Left colon (tissue), 2 donors: ENCODE results near the gene SEH1L. TPM values are rescaled to one million over a fixed set of nuclear protein-coding genes. Genes with fewer than 3 reads are reported as not detected.
"Not testable (repeated sequence)": the region's sequence is repeated elsewhere in the genome, so short reads cannot be mapped to it uniquely, and the experiment has no call there.

Source experiments
- ATAC-seq: fragments of 200-7000 bp; cut with Tn5 transposase; one replicate; pipeline ENCODE4 v1.9.1; 2020; ENCODE audit warnings: mild to moderate bottlenecking, moderate library complexity
- DNase-seq, 2 donors: peaks; one replicate each; pipeline ENCODE4 v3.0.0-alpha.2; 2020
- intact Hi-C, 2 donors: fragments of 100-400 bp; cut with DNase I in 1 of 2; cut with micrococcal nuclease in 1 of 2; formaldehyde crosslinking; loops; one replicate each; pipeline versions ENCODE4 v1.11.2 to v1.14.0; 2022; cut with DNase I, micrococcal nuclease
- total RNA-seq, 2 donors: library from RNA; stranded (reverse); fragmentation: NEBNext Ultra II Directional; extraction: Animal tissue kit (Norgen Biotek cat#: 25700); gene quantifications; one replicate each; pipeline ENCODE4 v1.2.1, GENCODE V29; 2021
- donor health status: DM: no; HTN: no; CAD: no.
- donor health status: DM: yes; HTN: yes; CAD: no.

SEH1L gene
- total RNA-seq, 2 donors from 2014 or later: 31.3 to 44.1 TPM

GRCh38 chr18:12990123-12990475 lies 42.3 kb downstream of the SEH1L start:
- DNase-seq (no peak), ATAC-seq (no peak)
- intact Hi-C loops: no loop called here

GRCh38 chr18:12990641-12990966 lies 42.8 kb downstream of the SEH1L start:
- peak; percentile 3 for ATAC-seq
- intact Hi-C loops: no loop called here
- no peak for DNase-seq

GRCh38 chr18:12990967-12991820 lies 43.4 kb downstream of the SEH1L start, which contains the start of gene CEP192:
CEP192 (plus strand) TSS chr18:12991362; CDS start chr18:12999425, 8,063 bp downstream.
- intact Hi-C loops: no loop called here
- peak; percentile 96 to 98 for DNase-seq
- ATAC-seq: peak; percentile 93

GRCh38 chr18:12991821-12992179 lies 44.0 kb downstream of the SEH1L start:
- ATAC-seq (no peak), DNase-seq (no peak)
- intact Hi-C loops: no loop called here

GRCh38 chr18:12993439-12993838 lies 45.6 kb downstream of the SEH1L start:
- no peak for DNase-seq
- ATAC-seq: no peak
- intact Hi-C loops: no loop called here

- DNase-seq: no peak
- no peak for ATAC-seq
- intact Hi-C loops: no loop called here
Measured at GRCh38 chr18:12995424-12995823, 47.6 kb downstream of the SEH1L start.

- DNase-seq (no peak), ATAC-seq (no peak)
- intact Hi-C loops: no loop called here
Measured at GRCh38 chr18:12995952-12996477, 48.2 kb downstream of the SEH1L start.

DNA sequence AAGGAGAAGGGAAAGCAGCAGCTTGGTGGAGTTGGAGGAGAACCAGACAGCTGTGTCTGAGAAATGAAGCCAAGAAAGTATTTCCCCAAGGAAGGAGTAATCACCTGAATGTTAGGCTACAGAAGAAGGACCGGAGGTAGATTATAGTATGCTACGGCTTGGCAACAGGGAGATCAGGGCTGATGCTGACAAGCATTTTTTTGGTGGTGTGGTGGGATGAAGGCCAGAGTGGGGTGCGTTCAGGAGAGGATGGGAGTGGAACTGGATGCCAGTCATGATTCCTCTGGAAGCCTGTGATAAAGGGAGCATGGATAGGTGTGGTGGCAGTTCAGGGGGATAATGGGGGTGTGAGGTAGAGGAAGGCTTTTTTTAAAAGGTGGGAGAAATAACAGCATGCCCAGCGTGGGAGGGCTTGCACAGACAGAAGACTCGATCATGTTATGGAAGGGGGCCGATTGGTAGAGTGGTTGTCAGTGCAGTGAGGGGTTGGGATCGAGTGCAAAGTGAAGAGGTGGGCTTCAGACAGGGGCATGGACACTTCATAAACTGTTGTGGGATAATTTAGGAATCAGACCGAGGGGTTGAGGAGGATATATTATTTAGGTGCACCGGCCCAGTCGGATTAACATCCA lies 49.0 kb downstream of the SEH1L start:
- intact Hi-C loops: no loop called here
- no peak for DNase-seq
- ATAC-seq: no peak

GRCh38 chr18:12997330-12997729 lies 49.5 kb downstream of the SEH1L start:
- ATAC-seq, intact Hi-C loops, DNase-seq: not testable (repeated sequence)

- ATAC-seq (peak; percentile 44), DNase-seq (no peak)
- intact Hi-C loops: no loop called here
Measured at GRCh38 chr18:12998332-12999060, 50.7 kb downstream of the SEH1L start.

DNA sequence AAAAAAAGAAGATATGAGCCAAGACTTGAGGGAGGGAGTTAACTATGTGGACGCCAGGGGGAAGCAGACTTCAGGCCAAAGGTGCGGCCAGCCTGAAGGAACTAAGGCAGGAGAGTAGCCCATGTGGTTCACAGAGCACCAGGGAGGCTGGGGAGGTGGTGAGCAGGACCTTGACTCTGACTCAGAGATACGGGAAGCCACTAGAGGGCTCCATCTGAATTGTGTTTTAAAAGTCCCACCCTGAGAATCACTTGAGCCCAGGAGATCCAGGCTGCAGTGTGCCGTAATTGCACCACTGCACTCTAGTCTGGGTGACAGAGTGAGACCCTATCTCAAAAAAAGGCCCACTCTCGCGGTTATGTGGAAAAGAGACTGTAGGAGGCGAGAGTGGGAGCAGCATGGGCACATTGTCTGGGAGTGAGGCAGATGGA lies 55.7 kb downstream of the SEH1L start:
- ATAC-seq: peak; percentile 69
- intact Hi-C loops: no loop called here
- peak in 1 of 2 donors; percentile 16 for DNase-seq

- intact Hi-C loops: no loop called here
- DNase-seq (no peak), ATAC-seq (no peak)
Measured at GRCh38 chr18:13004396-13004795, 56.6 kb downstream of the SEH1L start.

DNA sequence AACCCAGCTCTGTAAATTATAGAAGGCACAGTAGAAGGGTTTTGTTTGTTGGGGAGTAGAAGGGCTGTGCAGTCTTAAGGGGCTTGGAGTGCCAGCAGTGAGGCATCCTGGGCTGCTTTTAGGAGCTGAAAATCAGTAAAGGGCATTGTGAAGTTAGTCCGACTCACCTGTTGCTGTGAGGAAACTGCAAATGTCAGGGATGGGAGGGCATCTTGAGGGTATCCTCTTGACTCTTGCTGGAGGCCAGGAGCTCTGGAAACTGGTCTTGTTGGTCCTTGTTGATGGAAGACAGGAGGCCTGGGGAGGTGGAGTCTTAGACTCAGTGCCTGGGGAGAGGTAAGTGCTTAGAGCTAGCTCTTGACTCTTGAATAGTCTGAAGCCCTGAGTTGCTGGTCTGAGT lies 57.5 kb downstream of the SEH1L start:
- ATAC-seq (no peak), DNase-seq (no peak)
- intact Hi-C loops: no loop called here

DNA sequence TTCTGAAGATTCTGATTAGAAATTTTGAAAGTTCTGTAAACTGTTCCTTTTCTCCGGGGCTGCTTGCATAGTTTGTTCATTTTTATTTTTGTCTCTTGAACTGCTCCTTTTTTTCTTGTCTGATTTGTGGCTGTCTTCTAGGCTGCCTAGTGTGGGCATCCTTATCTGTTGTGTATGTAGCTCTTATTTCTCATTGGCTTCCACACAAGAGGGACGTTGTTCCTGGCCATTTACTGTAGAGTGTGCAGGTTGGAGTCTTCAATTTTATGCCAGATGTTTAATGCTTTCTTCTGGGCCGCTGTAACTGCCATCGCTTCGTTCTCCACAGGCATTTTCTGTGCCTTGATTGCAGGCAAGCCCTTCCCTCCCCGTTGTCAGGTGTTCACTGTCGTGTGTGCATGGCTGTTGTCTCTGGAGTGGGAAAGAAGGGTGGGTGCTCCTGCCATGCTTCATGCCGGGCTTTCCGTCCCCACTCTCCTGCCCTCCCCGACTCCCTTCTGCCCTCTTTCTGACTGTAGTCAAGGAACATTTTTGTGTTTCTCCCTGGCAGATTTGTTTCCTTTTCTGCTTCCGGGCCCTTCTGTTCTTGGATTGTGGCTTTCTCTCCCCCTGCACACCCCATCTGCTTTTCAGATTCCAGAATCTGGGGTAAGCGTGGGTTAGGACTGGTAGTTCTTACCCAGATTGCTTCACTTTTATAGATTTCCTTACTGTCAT lies 58.9 kb downstream of the SEH1L start:
- DNase-seq: no peak
- intact Hi-C loops: no loop called here
- no peak for ATAC-seq

DNA sequence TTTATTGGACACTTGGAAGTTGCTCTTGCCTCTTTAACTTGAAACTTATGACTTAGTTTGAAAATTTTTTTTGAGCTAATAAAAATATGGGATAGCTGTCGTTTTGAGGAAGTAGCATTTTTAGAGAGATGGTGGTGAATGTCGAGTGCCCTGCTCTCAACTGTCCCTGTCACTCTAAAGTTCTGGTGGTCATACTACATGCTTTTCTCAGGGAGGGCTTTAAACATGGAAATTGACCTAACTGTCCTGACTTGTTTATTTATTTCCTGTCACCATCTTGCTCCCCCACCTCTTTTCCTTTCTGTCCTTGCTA lies 59.4 kb downstream of the SEH1L start:
- ATAC-seq: no peak
- intact Hi-C loops: no loop called here
- no peak for DNase-seq

- no peak for DNase-seq
- ATAC-seq: no peak
- intact Hi-C loops: loop anchor here in 1 of 2 donors (10.0 kb wide), 1 partner anchor 83 kb away; no protein-coding TSS in a partner anchor
Measured at GRCh38 chr18:13011719-13012118, 63.9 kb downstream of the SEH1L start.

DNA sequence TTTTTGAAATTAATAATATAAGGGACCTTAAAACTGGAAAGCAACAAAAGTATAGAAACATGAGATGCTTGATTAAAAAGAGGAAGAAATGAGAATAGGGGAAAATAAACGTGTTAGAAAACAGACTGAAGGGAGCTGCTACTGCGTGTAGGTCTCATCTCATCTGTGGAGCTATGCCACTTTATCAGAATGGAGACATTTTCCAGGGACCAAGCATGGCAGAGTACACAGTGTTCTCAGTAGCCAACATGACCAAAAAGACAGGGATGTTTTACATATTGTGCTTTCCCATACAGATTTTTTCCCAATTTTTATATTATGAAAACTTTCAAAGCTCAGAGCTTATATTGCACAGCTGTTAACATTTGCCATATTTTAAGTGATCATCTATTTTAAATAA lies 66.4 kb downstream of the SEH1L start:
- intact Hi-C loops: loop anchor here in 1 of 2 donors (10.0 kb wide), 1 partner anchor 81 kb away; no protein-coding TSS in a partner anchor
- ATAC-seq (no peak), DNase-seq (no peak)

- DNase-seq (no peak), ATAC-seq (no peak)
- intact Hi-C loops: loop anchor here in 1 of 2 donors (10.0 kb wide), 1 partner anchor 80 kb away; no protein-coding TSS in a partner anchor
Measured at GRCh38 chr18:13014818-13015217, 67.0 kb downstream of the SEH1L start.
